ENCODE data around the gene TPCN2. TPM values are rescaled to one million over a fixed set of nuclear protein-coding genes. Genes with fewer than 3 reads are reported as not detected.

Gene TPCN2
- total and polyA plus RNA-seq, 3 experiments from 2014 or later, result 4.0 to 12.9 (median 12.3) TPM

DNA sequence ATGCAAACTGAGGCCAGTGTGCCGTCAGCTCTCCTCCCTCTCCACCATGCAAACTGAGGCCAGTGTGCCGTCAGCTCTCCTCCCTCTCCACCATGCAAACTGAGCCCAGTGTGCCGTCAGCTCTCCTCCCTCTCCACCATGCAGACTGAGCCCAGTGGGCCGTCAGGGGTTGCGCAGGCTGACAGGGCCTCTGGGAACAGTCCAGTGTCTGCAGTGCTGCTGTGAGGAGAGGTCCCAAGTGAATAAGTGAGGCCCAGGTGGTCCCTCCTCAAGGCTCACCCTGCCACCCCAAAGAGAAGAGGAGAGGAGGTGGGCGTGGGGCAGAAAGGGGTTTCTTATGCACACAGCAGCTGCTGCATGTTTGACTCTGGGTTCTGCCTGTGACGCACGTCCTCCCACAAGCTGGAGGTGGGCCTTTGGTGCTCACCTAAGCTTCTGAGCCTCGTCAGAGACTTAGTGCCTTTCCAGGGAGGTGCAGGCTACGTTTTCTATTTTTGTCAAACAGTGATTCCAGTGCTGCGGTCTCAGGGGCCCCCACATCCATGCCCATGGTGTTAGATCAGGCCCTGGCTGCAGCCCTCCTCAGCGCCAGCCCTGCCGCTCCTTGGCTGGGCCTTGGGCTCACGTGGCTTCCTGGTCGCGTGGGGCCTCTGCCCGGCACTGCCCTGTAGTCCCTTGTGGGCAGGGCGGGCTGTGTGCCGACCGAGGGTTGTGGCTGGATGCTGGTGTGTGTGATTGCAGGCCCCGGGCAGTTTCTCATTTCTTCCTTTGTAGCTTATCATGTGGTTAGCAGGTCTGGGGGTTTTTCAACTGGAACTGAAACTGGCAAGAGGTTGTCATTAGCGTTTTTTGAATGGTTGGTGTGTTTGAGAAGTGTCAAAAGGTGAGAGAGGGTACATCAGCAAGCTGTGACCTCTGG is 7.1 kb downstream of the TPCN2 start:
- Histone ChIP-seq H3K9me3 (ENCODE audit: low read length) (no peaks in the 10 kb centered on the region), H3K27ac (ENCODE audit: low read depth, low read length) (no peak overlapping the region), H3K4me1 (ENCODE audit: insufficient read depth, low read length) (peaks cover 3% of the 10 kb centered on the region), H3K4me3 (ENCODE audit: low read length) (no peak overlapping the region), H3K36me3 (ENCODE audit: insufficient read depth, low read length) (no peaks in the 10 kb centered on the region), H3K27me3 (ENCODE audit: insufficient read depth, low read length, poor library complexity, severe bottlenecking) (no peaks in the 10 kb centered on the region)
- DNase-seq, result peak in 3 of 5 donors; percentile 28 to 58 (median 45)
- Mint-ChIP-seq H3K4me3 (peak overlapping the region in 6 of 7 donors; percentile 1 to 84 (median 25)), H3K4me1 (peaks cover 15 to 42% (median 19%) of the 10 kb centered on the region in 3 donors), H3K27ac (peak overlapping the region; percentile 36 to 96 (median 82)), H3K27me3 (no peaks in the 10 kb centered on the region), H3K9me3 (no peaks in the 10 kb centered on the region), H3K36me3 (peaks cover 0 to 42% (median 0%) of the 10 kb centered on the region in 3 donors)
- CTCF ChIA-PET, result no interaction called here
- POLR2A ChIA-PET, result no interaction called here

DNA sequence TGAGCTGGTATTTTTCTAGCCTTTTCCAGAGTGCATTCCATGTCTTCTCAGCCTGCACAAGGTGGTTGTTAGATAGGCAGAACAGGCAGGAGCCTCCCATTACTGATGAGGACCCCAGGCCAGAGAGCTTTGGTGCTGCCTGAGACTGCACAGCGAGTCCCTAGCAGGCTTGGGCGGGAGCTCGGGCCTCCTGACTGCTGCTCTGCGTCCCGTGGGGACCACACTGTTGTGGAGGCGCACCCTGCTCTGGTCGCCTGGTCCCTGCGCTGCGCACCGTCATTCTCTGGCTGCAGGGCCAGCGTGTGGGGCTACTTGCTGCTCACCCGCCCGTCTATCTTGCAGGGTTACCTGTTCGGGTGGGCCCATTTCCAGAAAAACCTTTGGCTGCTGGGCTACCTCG is 8.5 kb downstream of the TPCN2 start:
- no peaks in the 10 kb centered on the region for H3K27me3 Mint-ChIP-seq
- POLR2A ChIA-PET, result no interaction called here

DNA sequence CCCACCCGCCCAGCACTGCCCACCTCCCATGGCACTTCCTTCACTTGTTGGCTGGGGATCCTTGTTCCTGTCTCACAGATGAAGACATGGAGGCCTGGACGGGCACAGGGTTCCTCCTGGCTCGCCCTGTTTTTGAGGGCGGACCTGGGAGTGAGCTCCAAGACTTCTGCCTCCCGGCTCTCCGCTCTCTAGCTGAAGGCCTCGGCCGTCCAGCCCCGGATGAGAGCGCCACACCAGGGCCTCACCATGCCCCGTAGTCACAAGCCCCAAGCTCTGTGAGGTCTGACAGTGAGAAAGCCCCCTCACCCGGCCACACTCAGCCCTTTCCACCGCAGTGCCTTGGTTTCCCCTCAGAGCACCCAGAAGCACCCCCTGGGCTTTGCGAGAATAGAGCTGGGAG is 9.1 kb downstream of the TPCN2 start:
- no peak overlapping the region for H3K27ac ChIP-seq (ENCODE audit: low read depth, low read length)
- H3K9me3 ChIP-seq (ENCODE audit: low read length), result no peaks in the 10 kb centered on the region
- no peak for DNase-seq
- no peaks in the 10 kb centered on the region for H3K27me3 ChIP-seq (ENCODE audit: insufficient read depth, low read length, poor library complexity, severe bottlenecking)
- H3K36me3 Mint-ChIP-seq, result peaks cover 0 to 55% (median 0%) of the 10 kb centered on the region in 3 donors
- no peak overlapping the region for H3K27ac Mint-ChIP-seq
- no peaks in the 10 kb centered on the region for H3K36me3 ChIP-seq (ENCODE audit: insufficient read depth, low read length)
- H3K4me3 Mint-ChIP-seq, result no peak overlapping the region
- ChIA-PET POLR2A (no interaction called here), CTCF (no interaction called here)
- H3K4me1 ChIP-seq (ENCODE audit: insufficient read depth, low read length), result no peaks in the 10 kb centered on the region
- H3K4me1 Mint-ChIP-seq, result peaks cover 10 to 30% (median 15%) of the 10 kb centered on the region in 3 donors
- H3K9me3 Mint-ChIP-seq, result no peaks in the 10 kb centered on the region
- no peak overlapping the region for H3K4me3 ChIP-seq (ENCODE audit: low read length)
- H3K27me3 Mint-ChIP-seq, result no peaks in the 10 kb centered on the region

More for the DNA sequence above, 8.5 kb downstream of the TPCN2 start:
- Mint-ChIP-seq H3K9me3 (no peaks in the 10 kb centered on the region), H3K27ac (no peak overlapping the region), H3K4me1 (peaks cover 10 to 35% (median 15%) of the 10 kb centered on the region in 3 donors), H3K4me3 (no peak overlapping the region), H3K36me3 (peaks cover 0 to 50% (median 0%) of the 10 kb centered on the region in 3 donors)
- DNase-seq, result no peak
- Histone ChIP-seq H3K36me3 (ENCODE audit: insufficient read depth, low read length) (no peaks in the 10 kb centered on the region), H3K27ac (ENCODE audit: low read depth, low read length) (no peak overlapping the region), H3K4me1 (ENCODE audit: insufficient read depth, low read length) (no peaks in the 10 kb centered on the region), H3K4me3 (ENCODE audit: low read length) (no peak overlapping the region), H3K27me3 (ENCODE audit: insufficient read depth, low read length, poor library complexity, severe bottlenecking) (no peaks in the 10 kb centered on the region), H3K9me3 (ENCODE audit: low read length) (no peaks in the 10 kb centered on the region)
- CTCF ChIA-PET, result no interaction called here

DNA sequence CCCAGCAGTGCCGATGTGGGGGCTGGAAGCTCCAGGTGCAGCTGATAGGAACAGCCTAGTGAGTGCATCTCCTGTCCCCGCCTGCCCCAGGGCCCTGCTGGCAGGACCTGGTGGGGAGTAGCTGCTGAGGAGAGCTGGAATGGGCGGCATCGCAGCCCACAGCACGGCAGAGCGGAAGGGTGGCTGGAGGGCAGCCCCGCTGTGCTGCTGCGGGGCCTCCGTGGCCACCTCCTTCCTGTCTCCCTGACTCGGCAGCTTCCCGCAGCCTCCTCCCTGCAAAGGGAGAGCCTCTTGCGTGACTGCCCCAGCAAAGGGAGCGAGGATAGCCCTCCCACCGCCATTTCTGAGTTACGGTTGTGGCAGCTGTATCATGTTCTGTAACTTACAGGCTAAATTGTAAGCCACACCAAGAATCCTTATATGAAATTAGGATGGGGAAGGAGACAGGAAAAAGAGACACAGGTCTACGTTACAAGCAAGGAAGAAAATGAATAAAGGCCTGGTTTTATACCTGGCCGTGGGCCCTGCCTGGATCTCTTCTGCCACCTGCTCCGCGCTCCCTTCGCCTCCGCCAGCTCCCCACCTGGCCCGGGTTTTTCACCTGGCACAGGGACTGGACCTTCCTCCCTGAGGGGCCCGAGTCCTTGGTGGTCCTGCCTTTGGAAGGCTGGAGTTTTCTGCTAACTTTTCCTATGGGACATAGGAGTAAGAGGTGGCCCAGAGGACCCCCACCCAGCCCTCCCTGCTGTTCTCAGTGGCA is 10.0 kb downstream of the TPCN2 start:
- Mint-ChIP-seq H3K27me3 (no peaks in the 10 kb centered on the region), H3K9me3 (no peaks in the 10 kb centered on the region), H3K4me1 (peaks cover 10 to 25% (median 15%) of the 10 kb centered on the region in 3 donors), H3K36me3 (peaks cover 0 to 58% (median 0%) of the 10 kb centered on the region in 3 donors), H3K27ac (no peak overlapping the region), H3K4me3 (no peak overlapping the region)
- POLR2A ChIA-PET, result no interaction called here
- no peak overlapping the region for H3K4me3 ChIP-seq (ENCODE audit: low read length)
- H3K36me3 ChIP-seq (ENCODE audit: insufficient read depth, low read length), result no peaks in the 10 kb centered on the region
- CTCF ChIA-PET, result no interaction called here
- no peaks in the 10 kb centered on the region for H3K4me1 ChIP-seq (ENCODE audit: insufficient read depth, low read length)
- no peaks in the 10 kb centered on the region for H3K9me3 ChIP-seq (ENCODE audit: low read length)
- no peak overlapping the region for H3K27ac ChIP-seq (ENCODE audit: low read depth, low read length)
- no peak for DNase-seq
- H3K27me3 ChIP-seq (ENCODE audit: insufficient read depth, low read length, poor library complexity, severe bottlenecking), result no peaks in the 10 kb centered on the region

DNA sequence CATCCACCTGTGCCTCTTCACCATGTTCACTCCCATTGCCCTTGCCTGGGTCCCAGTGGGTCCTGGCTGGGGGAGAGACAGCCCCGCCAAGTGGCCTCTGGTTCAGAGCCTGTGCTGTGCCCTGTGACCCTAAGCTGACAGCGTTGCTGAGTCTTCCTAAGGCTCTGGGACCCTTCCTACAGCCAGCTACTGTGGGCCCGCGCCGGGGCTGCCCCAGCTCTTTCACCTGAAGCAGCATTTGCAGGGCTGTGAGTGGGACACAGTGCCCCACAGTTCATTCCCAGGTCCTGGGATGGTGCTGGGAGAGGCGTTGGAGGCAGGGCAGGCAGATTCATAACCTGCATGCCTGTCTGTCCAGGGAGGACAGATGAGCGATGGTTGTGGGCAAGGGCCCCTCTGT is 10.7 kb downstream of the TPCN2 start:
- Mint-ChIP-seq H3K9me3 (no peaks in the 10 kb centered on the region), H3K27me3 (no peaks in the 10 kb centered on the region), H3K4me3 (no peak overlapping the region), H3K36me3 (peaks cover 0 to 55% (median 0%) of the 10 kb centered on the region in 3 donors), H3K4me1 (peaks cover 10 to 24% (median 14%) of the 10 kb centered on the region in 3 donors), H3K27ac (peak overlapping the region in 1 of 8 donors; percentile 90)
- Histone ChIP-seq H3K27ac (ENCODE audit: low read depth, low read length) (no peak overlapping the region), H3K36me3 (ENCODE audit: insufficient read depth, low read length) (no peaks in the 10 kb centered on the region), H3K9me3 (ENCODE audit: low read length) (no peaks in the 10 kb centered on the region), H3K27me3 (ENCODE audit: insufficient read depth, low read length, poor library complexity, severe bottlenecking) (no peaks in the 10 kb centered on the region), H3K4me1 (ENCODE audit: insufficient read depth, low read length) (no peaks in the 10 kb centered on the region), H3K4me3 (ENCODE audit: low read length) (no peak overlapping the region)
- no peak for DNase-seq
- ChIA-PET POLR2A (no interaction called here), CTCF (no interaction called here)

DNA sequence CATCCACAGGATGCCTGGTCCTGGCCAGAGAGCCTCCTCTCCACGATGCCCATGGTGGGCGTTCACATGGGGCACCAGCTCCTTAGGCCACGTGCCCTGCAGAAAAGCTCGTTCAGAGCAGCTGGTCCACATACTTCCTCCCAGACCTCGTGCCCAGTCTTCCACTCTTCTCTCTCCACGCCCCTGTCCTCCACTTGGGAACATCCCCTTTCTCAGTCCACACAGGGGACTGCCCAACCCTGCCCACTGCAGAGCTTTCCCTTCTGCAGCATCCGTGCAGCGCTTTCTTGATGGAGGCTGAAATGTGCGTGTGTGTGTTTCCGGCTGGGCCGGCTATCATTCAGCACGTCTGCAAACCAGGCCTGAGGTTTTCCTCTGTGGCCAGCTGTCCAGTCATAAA is 11.3 kb downstream of the TPCN2 start:
- Histone ChIP-seq H3K36me3 (ENCODE audit: insufficient read depth, low read length) (no peaks in the 10 kb centered on the region), H3K27me3 (ENCODE audit: insufficient read depth, low read length, poor library complexity, severe bottlenecking) (no peaks in the 10 kb centered on the region), H3K27ac (ENCODE audit: low read depth, low read length) (no peak overlapping the region), H3K4me1 (ENCODE audit: insufficient read depth, low read length) (no peaks in the 10 kb centered on the region), H3K4me3 (ENCODE audit: low read length) (no peak overlapping the region), H3K9me3 (ENCODE audit: low read length) (no peaks in the 10 kb centered on the region)
- Mint-ChIP-seq H3K4me3 (no peak overlapping the region), H3K27me3 (no peaks in the 10 kb centered on the region), H3K9me3 (no peaks in the 10 kb centered on the region), H3K4me1 (peaks cover 10 to 23% (median 14%) of the 10 kb centered on the region in 3 donors), H3K36me3 (peaks cover 0 to 50% (median 0%) of the 10 kb centered on the region in 3 donors), H3K27ac (peak overlapping the region in 1 of 8 donors; percentile 75)
- no peak for DNase-seq
- ChIA-PET CTCF (no interaction called here), POLR2A (no interaction called here)

DNA sequence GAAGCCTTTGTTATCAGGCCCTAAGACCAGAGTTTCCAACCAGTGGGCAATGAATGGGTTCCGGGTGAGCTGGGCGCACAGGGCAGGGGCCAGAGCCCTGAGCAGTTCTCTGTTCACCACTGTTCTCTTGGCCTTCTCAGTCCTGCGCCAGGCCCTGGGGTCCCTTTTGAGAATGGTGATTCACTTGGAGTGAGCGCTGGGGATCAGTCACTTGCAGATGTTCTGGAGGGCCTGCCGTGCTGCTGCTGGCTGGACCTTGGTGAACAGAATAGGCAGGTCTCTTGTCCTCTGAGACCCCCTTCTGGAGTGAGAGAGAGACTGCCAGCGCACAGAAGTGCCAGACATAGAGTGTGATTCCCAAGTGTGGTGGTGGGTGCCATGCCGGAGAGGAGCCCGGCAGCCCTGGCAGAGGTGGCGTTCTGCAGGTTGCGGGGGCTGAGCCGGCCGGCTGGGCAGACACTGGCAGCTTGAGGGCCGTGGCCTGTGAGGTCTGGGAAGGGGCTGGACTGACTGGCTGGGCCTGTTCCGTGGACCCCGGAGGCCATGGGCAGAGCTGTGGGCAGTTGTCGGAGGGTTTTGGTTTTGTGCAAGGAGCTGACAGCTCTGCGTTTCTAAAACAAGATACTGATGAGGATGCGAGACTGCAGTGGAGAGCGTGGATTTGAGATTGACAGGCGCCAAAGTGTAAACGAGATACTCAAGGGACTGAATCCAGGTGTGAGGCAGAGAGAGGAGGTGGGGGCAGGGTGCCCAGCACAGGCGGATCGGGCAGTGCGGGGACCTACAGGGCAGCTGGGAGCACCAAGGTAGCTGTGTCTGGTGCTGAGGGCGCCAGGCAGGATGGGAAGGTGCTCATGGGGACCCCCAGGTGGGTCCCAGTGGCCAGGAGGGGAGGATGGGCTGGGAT is 12.3 kb downstream of the TPCN2 start:
- H3K4me3 ChIP-seq (ENCODE audit: low read length), result no peak overlapping the region
- no peaks in the 10 kb centered on the region for H3K9me3 Mint-ChIP-seq
- H3K27me3 Mint-ChIP-seq, result no peaks in the 10 kb centered on the region
- no peaks in the 10 kb centered on the region for H3K27me3 ChIP-seq (ENCODE audit: insufficient read depth, low read length, poor library complexity, severe bottlenecking)
- H3K4me1 ChIP-seq (ENCODE audit: insufficient read depth, low read length), result no peaks in the 10 kb centered on the region
- POLR2A ChIA-PET, result no interaction called here
- peaks cover 0 to 47% (median 0%) of the 10 kb centered on the region in 3 donors for H3K36me3 Mint-ChIP-seq
- no peaks in the 10 kb centered on the region for H3K9me3 ChIP-seq (ENCODE audit: low read length)
- peaks cover 4 to 13% (median 7%) of the 10 kb centered on the region in 3 donors for H3K4me1 Mint-ChIP-seq
- no peak for DNase-seq
- peak overlapping the region in 2 of 8 donors; percentile 15 to 91 for H3K27ac Mint-ChIP-seq
- CTCF ChIA-PET, result no interaction called here
- no peak overlapping the region for H3K27ac ChIP-seq (ENCODE audit: low read depth, low read length)
- no peak overlapping the region for H3K4me3 Mint-ChIP-seq
- H3K36me3 ChIP-seq (ENCODE audit: insufficient read depth, low read length), result no peaks in the 10 kb centered on the region
